GM15510 (cell line): ENCODE measurements around the gene IVNS1ABP.

Experiments used
- POLR2A ChIP-seq: IDR thresholded peaks from 3 replicates; pipeline ENCODE4 v1.6.1; 2011; ENCODE audit warnings: borderline replicate concordance; ENCODE audit not compliant: insufficient read length; ENCODE audit errors: extremely low read depth

Gene IVNS1ABP

DNA sequence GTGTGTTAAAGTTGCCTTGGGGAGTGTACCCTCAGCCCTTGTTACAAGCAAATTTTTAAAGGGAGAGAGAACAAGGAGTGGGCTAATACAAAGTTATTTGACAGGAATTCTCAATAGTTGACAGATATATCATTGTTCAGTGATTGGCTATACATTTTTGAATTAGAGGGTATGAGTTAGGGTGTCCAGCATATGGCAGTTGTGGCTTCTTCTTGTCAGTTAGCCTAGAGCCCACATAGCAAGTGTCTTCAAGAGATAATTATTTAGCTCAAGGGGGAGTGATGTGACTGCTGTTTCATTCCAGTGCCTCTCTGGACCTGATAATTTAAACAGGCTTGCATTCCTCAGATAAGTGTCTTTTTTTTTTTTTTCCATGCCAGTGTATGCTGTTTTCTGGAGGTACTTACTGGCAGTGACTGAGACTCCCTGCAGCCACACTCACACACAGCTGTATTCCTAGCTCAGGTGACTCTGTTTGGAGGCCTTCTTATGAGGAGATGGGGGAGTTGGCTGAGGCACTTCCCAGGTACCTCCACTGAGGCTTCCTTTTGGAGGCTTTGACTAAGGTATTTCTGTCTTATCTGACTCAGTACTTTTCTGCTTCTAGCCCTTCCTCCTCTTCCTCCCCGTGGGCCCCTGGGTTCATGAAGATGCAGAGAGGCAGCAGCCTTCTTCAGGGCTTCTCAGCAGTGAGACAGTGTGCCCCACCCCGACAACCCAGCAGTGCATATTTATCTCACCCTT is 32.3 kb downstream of the IVNS1ABP start:
- no peak for TF ChIP-seq POLR2A

DNA sequence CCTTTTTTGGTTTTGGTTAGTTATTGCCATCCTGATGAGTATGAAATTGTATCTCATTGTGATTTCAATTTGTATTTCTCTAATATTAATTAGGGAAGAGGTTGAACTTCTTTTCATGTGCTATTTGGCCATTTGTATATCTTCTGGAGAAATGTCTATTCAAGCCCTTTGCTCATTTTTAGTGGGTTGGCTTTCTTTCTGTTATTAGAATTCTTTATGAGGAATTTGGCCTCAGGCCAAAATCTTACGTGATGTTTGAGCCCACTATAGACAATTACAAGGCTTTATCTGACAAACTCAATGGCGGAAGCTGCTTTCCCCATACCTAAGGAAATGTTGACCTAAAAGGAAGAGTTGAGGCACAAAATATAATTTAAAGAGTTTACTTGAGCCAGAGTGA is 32.9 kb downstream of the IVNS1ABP start:
- no peak for TF ChIP-seq POLR2A

DNA sequence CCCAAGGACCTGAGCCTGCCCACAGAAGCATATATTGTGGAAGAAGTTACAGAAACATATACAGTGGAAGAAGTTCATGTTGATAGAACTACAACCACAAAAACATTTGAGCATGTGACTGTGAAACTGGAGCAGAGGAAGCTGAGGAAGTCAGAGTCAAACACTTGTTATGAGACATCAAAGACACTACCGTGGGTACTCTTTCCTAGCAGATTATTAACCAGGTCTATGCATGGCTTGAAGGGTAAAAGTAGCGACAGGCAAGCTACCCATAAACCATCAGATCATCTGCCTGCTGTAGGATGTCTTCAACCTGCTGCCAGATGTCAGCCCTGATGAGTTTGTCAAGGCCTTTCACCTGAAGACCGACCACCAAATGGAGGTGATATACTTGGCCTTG is 35.8 kb downstream of the IVNS1ABP start:
- no peak for TF ChIP-seq POLR2A

DNA sequence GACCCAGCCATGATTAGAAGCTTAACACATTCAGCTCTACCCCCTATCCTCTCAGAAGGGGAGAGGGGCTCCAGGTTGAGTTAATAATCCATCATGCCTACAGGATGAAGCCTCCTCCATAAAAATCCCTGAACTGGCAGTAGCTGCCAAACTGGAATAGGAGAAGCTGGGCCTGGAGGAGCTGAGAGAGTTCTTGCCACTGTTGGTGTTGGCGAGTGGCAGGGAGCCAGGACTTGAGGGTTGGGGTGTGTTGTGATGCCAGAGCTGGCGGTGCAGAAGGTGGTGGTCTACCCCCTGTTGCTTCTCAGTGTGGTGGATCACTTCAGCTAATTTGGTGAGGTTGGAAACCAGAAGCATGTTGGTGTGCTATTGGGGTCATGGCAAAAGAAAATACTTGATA is 36.5 kb downstream of the IVNS1ABP start:
- TF ChIP-seq POLR2A, result no peak

DNA sequence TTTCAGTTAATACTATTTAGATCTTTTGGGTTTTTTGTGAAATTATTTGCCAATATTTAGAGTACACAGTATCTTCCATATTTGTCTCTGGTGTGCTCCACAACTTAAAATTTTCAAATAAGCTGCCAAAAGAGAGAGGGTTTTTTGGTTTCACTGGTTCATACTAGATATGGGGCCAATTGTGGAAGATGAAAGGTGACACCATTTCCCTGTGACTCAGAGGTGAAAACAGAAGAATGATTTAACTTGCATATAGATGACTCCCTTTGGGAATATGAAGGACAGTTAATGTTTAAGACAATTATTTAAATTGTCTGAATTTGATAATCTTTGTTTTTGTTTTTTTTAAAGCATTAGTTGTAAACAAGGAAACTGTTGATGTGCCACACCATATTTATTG is 37.5 kb downstream of the IVNS1ABP start:
- TF ChIP-seq POLR2A, result no peak

DNA sequence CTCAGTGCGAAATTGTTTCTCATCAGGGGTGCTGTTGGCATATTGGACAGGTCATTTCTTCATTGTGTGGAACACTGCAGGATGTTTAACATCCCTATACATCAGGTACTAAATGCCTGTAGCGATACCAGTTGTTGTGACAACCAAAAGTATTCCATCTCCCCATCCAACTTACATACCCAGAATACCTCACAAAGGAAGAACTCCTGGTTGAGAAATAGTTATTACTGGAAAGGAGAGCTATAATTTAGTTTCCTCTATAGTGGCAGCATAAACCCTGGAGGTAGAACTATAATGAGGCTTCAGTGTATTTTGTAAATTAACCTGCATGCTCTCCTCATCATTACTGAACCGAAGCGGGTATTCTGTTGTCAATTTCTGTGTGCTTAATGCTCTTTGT is 45.1 kb downstream of the IVNS1ABP start:
- TF ChIP-seq POLR2A, result no peak

DNA sequence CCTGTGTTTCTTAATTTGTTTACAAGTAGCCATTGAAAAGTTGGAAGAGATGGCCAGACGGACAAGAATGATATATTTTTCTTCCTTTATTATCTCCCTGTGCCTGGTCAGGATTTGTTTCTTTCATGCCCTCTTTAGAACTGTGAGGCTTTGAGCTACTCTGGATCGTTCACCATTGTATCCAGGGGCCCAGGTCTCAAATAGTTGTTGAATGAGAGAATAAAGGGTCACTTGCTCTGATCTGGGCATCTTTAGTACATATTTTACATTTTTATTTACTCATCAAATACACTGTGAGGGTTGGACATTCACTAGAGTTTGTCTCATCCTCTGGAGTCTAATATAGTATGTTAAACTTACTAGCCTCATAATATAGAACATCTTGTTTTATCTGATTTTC is 48.7 kb downstream of the IVNS1ABP start:
- TF ChIP-seq POLR2A, result no peak

DNA sequence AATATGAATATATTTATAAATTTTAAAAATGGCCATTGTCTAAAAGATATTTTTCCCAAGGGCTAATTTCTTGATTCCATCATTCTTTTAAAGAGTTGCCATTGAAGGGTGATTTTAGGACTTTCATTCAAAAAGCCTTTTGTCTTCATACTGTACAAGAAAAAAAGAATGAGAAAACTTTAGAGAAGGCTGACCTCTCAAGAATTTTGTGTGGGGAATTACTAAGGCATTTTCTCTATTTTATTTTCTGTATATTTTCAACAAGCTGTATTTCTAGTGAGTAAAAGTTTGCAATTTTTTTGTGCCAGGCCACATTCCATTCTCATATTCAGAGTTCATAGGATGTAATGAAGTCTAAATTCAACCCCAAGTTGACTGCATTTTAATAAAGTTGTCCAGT is 49.3 kb downstream of the IVNS1ABP start:
- no peak for TF ChIP-seq POLR2A

DNA sequence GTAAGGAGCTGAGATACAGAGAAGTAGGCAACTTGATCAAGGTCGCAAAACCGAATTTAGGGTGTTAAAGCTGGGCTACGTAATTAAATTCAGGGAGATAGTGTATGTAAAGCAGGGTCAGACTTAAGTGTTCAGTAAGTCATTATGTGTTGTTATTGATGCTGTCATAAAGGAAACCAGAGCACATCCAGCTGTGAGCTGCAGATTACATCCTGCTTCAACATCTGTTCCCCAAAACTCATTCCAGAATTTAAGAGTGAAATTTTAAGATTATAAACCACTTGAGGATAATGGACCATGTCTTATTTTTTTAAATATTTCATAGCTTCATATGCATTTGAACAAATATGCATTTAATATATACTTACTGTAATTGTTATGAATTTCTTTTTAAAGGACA is 49.7 kb downstream of the IVNS1ABP start:
- TF ChIP-seq POLR2A, result no peak

DNA sequence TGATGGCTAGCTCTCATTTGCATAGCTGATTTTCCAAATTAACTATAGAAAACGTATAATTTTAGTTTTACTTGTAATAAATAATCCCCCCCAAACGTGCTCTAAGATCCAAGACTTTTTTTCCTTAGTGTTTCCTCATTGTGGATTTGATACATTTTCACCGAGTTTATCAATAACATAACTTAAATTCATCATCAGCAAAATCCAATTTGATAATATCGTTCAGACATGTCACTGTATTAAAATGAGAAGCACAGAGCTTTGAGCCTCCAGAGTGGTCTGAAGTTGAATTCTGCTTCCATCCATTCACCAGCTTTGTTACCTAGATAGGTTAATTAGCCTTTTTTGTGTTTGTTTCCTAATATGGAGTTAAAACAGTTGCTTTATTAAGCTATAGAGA is 51.7 kb downstream of the IVNS1ABP start:
- no peak for TF ChIP-seq POLR2A

DNA sequence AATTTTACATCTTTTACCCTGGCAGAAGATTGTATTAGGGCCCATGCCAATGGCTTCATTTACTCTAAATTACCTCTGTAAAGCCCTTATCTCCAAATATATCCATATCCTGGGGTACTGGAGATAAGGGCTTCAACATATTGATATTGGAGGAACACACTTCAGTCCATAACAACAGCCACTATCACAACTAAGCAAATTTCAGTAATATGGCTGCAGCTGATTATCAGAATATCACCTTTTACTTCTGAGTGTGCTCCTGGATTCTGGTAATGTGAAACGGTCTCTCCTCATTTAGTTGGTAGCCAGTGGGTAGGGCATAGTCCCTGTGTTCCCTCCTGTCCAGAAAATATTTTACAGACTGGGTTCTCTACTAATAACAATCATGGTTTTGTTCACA is 53.3 kb downstream of the IVNS1ABP start:
- TF ChIP-seq POLR2A, result no peak

DNA sequence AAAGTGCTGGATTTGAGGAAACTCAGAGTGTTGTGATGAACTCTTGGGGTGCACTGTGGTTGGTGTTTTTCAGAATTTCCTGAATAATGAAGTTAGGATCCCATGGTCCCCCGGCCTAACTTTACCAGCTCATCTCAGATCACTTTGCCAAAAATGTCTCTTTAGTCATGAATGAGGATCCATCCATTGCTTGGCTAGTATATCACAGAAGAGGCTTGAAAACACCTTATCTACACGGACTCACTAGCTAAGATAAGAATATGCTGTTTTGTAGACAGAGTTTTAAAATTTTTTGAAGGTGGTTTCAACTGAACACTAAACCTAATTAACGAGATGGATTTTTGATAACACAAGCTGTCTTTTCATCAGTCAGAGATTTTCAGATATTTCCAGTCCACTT is 53.8 kb downstream of the IVNS1ABP start:
- TF ChIP-seq POLR2A, result no peak

DNA sequence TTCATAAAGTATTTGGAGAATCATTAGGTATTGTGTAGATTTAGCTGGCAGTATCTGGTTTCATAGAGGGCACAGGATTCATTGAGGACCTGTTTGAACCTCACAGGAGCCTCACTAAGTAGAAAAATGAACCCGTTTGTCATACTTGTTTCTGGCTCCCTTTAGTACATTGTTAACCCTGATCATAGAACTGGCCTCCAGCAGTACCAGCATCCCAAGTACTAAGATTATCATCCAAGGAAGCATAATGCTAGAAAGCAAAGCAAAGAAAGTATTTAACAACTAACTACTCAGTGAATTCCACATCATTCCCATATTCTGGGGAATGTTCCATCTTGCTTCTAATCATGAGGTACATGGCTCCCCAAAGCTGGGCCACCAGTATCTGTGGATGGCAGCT is 54.9 kb downstream of the IVNS1ABP start:
- no peak for TF ChIP-seq POLR2A

DNA sequence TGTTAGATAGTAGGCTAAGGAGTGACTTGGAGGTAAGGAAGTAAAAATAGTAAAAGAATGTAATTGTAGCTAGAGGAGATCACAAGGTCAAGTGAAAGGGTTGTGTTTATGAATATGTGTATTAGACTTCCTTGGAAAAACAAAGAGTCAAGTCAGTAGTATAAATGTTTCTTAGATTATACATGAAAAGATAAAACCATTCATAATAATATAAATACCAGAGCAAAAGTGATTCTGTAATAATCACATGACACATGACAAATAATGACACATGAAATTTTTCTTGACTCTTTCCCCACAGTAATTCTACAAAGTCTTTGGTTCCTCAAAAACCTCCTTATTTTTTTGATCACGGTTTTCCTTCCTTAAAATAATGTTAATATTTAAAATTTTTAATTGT is 56.4 kb downstream of the IVNS1ABP start:
- TF ChIP-seq POLR2A, result no peak

DNA sequence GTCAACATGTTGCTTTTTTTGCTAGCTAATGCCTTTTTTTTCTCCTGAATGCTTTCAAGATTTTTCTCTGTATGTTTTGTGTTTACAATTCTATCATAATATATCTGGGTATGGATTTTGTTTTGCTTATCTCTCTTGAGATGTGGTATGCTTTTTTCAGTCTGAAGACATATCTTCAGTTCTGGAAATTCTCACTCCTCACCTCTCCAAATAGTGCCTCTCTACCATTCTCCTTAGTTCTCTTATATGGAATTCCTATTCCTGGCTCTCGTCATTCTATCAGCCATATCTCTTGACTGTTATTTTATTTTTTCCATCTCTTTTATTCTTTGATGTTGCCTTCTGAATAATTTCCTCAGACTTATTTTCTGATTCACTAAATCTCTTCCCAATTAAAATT is 58.4 kb downstream of the IVNS1ABP start:
- no peak for TF ChIP-seq POLR2A

DNA sequence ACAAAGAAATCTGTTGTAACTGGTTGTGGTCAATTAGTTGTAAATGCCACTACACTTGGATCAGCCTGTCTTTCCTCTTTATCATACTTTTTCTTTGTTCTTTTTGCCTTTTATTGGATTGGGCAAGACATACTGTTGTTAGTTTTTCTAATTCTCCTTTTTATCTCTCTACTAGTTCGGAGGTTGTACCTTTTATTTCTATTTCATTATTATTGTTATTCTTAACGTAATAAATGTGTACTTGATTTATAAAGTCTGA is 59.2 kb downstream of the IVNS1ABP start:
- no peak for TF ChIP-seq POLR2A

DNA sequence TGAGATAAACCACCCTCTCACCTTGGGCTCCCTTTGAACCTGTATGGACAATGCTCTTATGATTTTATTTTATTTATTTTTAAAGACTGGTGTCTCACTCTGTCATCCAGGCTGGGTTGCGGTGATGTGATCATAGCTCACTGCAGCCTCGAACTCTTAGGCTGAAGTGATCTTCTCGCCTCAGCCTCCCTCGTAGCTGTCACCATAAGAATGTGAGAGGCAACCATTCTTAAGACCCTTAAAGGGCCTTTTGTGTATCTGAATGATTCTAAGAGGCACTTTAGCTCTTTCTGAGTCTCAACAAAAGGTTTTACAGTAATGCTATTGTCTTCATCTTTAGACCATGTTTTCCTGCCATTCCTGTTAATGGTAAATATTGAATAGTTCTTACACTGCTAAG is 67.0 kb downstream of the IVNS1ABP start:
- no peak for TF ChIP-seq POLR2A

DNA sequence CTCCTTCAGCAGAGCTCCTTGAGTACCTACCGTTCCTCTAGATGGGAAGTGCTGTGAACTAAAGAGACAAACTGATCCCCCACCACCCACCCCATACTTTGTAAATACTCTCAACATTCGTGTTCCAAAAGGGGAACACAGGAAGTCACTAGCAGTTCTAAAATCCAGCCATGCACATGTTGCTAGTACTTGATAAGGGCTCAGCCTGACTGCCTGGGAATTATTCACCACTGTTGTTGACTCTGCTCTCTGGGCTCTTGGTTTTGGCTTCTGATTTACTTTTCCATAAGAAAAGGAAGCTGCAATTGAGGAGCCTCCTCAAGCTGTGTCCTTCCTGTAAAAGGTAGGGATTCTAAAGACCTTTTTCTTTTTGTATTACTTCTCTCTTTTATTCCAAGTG is 67.5 kb downstream of the IVNS1ABP start:
- TF ChIP-seq POLR2A, result no peak
